ENCODE data around the gene NAA10. TPM values are rescaled to one million over a fixed set of nuclear protein-coding genes. Genes with fewer than 3 reads are reported as not detected.

NAA10 gene
- total RNA-seq, 1 donor from 2014 or later: 168 TPM

DNA sequence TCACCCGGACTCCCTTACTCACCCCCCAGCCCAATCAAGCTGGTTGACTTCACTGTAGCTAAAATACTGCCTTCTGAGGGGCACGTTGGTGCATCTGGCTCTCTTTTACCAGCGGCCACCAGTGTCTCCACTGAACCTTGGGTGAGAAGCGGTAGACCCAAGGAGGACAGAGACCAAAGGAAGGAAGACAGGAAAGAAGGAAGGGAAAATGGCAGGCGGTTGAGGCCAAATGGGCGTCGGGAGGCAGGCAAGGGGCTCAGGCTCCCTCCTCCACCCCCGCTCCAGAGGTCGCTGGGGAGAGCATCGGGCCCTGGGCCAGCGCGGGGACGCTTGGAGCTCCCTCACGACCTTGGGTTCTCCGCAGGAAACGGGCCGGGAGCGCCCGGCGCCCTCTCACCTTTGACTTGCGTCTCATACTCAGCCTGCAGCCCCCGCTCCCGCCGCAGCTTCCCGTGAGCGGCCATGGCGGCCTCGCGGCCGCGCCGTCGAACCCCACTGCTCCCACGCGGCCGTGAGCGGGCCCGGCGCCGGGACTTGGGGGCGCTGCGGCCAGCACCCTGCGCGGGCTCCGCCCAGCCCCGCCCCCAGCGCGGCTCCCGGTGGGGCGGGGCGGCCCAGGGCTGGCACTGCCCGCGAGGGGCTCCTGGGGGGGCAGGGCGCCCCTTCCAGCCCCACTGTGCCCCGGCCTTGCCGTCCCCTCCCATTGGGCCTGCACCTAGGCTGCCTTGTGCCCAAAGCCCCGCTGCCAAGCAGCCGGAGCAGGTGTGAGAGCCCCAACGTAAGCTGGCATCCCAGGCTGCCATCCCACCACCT, 8.9 kb downstream of the NAA10 start, which contains the start of gene ARHGAP4:
ARHGAP4 (minus strand) TSS at position 526 of the 813 bp plus-strand sequence; CDS start at position 464, 62 bp downstream.
- Mint-ChIP-seq H3K27ac (peak within 1 kb of the TSS; percentile 98), H3K9me3 (no peaks in the 10 kb centered on the region), H3K4me1 (peaks cover 30% of the 10 kb centered on the region), H3K27me3 (no peaks in the 10 kb centered on the region), H3K36me3 (ENCODE audit: low read depth) (peaks cover 12% of the 10 kb centered on the region), H3K4me3 (peak within 1 kb of the TSS; percentile 97)
- intact Hi-C loops (cut with micrococcal nuclease): loop anchor here (2.0 to 10.0 kb wide), 5 partner anchors 21 to 971 kb away; partner anchors contain the start of genes ABCD1, BCAP31, IDH3G and SSR4
- peak; percentile 85 for DNase-seq

DNA sequence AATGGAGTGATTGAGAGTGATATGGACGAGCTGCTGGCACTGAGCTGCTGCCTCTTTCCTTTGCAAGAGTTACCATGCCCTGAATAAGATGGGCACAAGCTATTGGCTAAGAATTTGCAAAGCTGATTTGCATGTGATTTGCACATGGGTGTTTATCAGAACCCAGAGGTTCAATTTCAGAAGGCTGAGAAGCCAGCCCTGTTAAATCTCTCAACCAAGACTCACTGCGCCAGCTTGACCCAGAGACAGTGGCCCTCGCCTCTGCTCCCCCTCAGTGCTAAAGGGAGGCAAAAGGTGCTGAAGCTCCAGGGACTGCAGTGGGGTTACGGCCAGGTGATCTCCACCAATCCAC, 9.5 kb downstream of the NAA10 start:
- Mint-ChIP-seq H3K27me3 (no peaks in the 10 kb centered on the region), H3K4me3 (peak overlapping the region; percentile 97), H3K4me1 (peaks cover 28% of the 10 kb centered on the region), H3K36me3 (ENCODE audit: low read depth) (peaks cover 11% of the 10 kb centered on the region), H3K9me3 (no peaks in the 10 kb centered on the region), H3K27ac (peak overlapping the region; percentile 97)
- DNase-seq: no peak
- intact Hi-C loops (cut with micrococcal nuclease): loop anchor here (5.0 to 10.0 kb wide), 3 partner anchors 51 to 971 kb away; partner anchors contain the start of genes ABCD1 and BCAP31

DNA sequence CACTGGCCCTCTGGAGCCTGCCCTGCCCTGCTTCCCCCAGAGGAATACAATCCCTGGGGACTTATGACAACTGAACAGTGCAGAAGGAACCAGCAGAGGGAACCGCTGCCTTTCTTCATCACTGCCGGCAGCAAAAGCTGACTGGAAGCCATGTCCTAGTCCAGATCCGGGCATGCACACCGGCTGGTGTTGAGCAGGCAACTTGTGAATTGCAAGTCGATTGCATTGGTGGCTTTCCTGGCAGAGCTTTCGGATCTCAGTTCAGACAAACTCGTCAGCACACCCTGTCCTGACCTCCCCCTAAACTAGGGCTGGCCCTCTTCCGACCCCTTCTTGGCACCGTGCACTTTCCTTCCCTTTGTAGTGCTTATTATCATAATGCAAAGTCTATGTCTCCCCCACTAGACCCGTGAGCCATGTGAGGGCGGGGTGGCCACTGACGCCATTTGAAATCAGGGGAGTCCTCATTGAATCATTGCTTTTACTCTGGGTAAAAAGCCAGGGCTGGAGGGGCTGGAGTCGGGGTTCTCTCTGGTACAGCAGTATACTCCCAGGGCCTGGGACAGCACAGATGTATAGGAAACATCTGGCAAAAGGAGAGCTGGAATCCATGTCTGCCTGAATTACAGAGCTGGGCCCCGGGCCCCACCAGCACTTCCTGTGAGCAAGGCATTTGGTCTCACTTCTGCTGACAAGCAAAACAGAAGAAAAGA, 10.5 kb downstream of the NAA10 start:
- Mint-ChIP-seq H3K27ac (peak overlapping the region; percentile 97), H3K27me3 (no peaks in the 10 kb centered on the region), H3K36me3 (ENCODE audit: low read depth) (peaks cover 18% of the 10 kb centered on the region), H3K4me1 (peaks cover 31% of the 10 kb centered on the region), H3K4me3 (peak overlapping the region; percentile 97), H3K9me3 (no peaks in the 10 kb centered on the region)
- peak; percentile 74 for DNase-seq
- intact Hi-C loops (cut with micrococcal nuclease): loop anchor here (1.0 to 10.0 kb wide), 3 partner anchors 50 to 970 kb away; partner anchors contain the start of gene PLXNB3

- Mint-ChIP-seq H3K4me1 (peaks cover 25% of the 10 kb centered on the region), H3K27ac (peak overlapping the region; percentile 51), H3K4me3 (peak overlapping the region; percentile 97), H3K9me3 (no peaks in the 10 kb centered on the region), H3K36me3 (ENCODE audit: low read depth) (peaks cover 14% of the 10 kb centered on the region), H3K27me3 (no peaks in the 10 kb centered on the region)
- intact Hi-C loops (cut with micrococcal nuclease): loop anchor here (10.0 kb wide), 2 partner anchors 48 to 968 kb away; no protein-coding TSS in a partner anchor
- DNase-seq: peak; percentile 60
These were observed 11.6 kb downstream of the NAA10 start for GRCh38 chrX:153922932-153923857.

DNA sequence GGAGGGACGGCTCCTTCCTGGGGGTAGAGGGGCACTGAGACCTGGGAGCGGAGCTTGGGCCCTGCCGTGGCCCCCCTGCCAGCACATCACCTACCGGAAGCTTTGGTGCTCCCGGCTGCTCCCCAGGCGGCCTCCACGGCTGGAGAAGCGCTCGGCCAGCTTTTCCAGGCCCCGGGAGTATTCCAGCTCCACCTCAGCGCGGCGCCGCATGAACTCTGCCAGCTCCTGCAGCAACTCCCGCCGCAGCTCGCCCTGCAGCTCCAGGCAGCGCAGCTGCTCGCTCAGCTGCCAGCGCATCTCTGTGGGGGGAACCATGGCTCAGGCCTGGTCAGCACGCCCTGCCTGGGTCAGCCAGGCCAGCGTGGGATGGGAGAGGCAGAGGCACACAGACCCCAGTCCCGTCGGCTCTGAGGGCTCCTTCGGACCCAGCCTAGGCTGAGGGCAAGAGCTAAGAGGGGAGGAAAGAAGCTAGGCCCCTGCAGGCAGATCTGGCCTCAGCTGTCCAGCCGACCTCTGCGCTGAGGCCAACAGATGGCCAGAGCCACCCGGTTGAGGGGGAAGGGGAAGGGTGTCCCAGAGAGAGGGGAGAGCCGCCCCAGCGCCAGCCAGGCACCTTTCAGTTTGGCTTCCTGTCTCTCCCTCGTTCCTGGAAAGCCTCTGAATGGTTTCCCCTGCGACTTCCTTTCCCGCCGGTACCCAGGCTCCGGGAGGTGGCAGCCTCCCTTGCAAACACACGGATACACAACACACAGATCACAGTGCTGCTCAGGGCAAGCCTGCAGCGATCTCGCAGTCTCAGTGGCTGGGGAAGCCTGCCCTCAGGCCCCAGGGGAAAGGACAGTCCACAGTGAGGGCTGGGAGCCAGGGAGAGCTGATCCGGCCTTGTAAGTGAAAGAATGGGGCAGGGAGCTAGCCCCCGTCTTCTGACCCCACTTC, 13.1 kb downstream of the NAA10 start:
- intact Hi-C loops (cut with micrococcal nuclease): loop anchor here (10.0 kb wide), 2 partner anchors 47 to 967 kb away; no protein-coding TSS in a partner anchor
- H3K36me3 Mint-ChIP-seq (ENCODE audit: low read depth): peaks cover 20% of the 10 kb centered on the region

DNA sequence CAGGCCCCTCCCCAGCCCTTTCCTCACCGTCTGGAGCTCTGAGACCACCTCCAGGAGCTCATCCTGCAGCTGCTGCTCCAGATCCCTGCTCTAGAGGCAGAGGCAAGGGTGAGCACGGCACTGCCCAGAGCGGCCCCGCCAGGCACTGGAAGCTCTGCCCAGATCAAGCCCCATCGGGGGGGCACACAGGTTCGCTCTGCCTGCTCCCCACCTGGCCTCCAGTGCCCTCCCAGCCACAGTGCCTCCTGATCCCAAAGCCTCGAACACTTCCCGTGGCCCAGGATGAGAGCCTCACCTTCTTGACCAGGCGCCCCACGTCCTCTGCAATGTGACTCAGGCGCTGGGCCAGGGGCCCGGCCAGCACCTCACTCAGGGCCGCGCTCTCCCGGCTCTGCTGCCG, 13.8 kb downstream of the NAA10 start:
- H3K27me3 Mint-ChIP-seq: no peaks in the 10 kb centered on the region
- intact Hi-C loops (cut with micrococcal nuclease): loop anchor here (10.0 kb wide), 2 partner anchors 46 to 966 kb away; no protein-coding TSS in a partner anchor
- H3K4me3 Mint-ChIP-seq: no peak overlapping the region
- no peaks in the 10 kb centered on the region for H3K9me3 Mint-ChIP-seq
- no peak overlapping the region for H3K27ac Mint-ChIP-seq
- no peak for DNase-seq
- peaks cover 25% of the 10 kb centered on the region for H3K36me3 Mint-ChIP-seq (ENCODE audit: low read depth)
- peaks cover 23% of the 10 kb centered on the region for H3K4me1 Mint-ChIP-seq

More for the DNA sequence above, 13.1 kb downstream of the NAA10 start:
- Mint-ChIP-seq H3K4me1 (peaks cover 21% of the 10 kb centered on the region), H3K27me3 (no peaks in the 10 kb centered on the region), H3K4me3 (peak overlapping the region; percentile 97), H3K9me3 (no peaks in the 10 kb centered on the region), H3K27ac (peak overlapping the region; percentile 65)
- peak; percentile 72 for DNase-seq

- H3K4me3 Mint-ChIP-seq: no peak overlapping the region
- peaks cover 28% of the 10 kb centered on the region for H3K36me3 Mint-ChIP-seq (ENCODE audit: low read depth)
- no peaks in the 10 kb centered on the region for H3K9me3 Mint-ChIP-seq
- no peaks in the 10 kb centered on the region for H3K27me3 Mint-ChIP-seq
- intact Hi-C loops (cut with micrococcal nuclease): loop anchor here (10.0 kb wide), 2 partner anchors 46 to 966 kb away; no protein-coding TSS in a partner anchor
- no peak overlapping the region for H3K27ac Mint-ChIP-seq
- DNase-seq: no peak
- H3K4me1 Mint-ChIP-seq: peaks cover 21% of the 10 kb centered on the region
These were observed 14.3 kb downstream of the NAA10 start for GRCh38 chrX:153920546-153920945.

DNA sequence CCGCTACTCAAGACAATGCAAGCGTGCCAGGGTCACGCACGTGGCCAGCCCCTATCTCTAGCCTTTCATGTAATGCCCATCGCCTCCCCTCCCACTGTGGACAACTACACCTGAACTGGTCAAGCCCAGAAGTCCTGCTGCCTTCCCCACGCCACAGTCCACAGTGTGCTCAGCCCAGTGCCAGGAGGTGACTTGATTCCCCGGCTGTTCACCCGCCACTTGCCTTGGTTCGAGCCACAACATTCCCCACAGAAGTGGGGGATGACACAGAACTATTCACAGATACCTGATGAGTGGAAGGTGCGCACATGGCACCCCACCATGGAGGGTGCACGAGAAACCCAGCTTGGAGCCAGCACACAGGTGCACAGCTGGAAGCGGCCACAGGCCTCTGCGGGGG, 15.6 kb downstream of the NAA10 start:
- Mint-ChIP-seq H3K4me1 (peaks cover 19% of the 10 kb centered on the region), H3K36me3 (ENCODE audit: low read depth) (peaks cover 31% of the 10 kb centered on the region), H3K4me3 (no peak overlapping the region), H3K27ac (no peak overlapping the region), H3K9me3 (no peaks in the 10 kb centered on the region), H3K27me3 (no peaks in the 10 kb centered on the region)
- intact Hi-C loops (cut with micrococcal nuclease): no loop called here
- no peak for DNase-seq

DNA sequence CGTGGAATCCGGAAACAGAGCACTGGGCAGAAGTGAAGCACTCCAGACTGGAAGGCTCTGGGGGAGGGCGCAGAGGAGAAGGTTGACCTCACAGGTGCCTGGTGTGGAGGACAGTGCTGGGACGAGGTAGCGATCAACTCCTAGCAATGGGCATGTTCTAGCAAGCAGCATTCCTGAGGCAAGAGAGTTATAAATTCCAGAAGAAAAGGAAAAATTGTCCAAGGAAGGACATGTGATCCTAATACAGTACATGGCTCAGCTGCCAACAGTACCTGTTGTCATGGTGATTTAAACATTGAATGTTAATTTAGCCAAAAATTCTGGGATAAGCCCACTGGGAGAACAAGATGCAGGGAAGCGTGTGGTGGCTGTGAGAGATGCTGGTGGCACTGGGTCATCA, 17.0 kb downstream of the NAA10 start:
- no peak for DNase-seq
- no peak overlapping the region for H3K4me3 Mint-ChIP-seq

GRCh38 chrX:153913701-153914100, 21.1 kb downstream of the NAA10 start:
- H3K27me3 Mint-ChIP-seq: no peaks in the 10 kb centered on the region
- H3K9me3 Mint-ChIP-seq: no peaks in the 10 kb centered on the region
- no peak overlapping the region for H3K4me3 Mint-ChIP-seq
- peaks cover 2% of the 10 kb centered on the region for H3K4me1 Mint-ChIP-seq
- H3K27ac Mint-ChIP-seq: no peak overlapping the region
- no peak for DNase-seq
- peaks cover 33% of the 10 kb centered on the region for H3K36me3 Mint-ChIP-seq (ENCODE audit: low read depth)
- intact Hi-C loops (cut with micrococcal nuclease): no loop called here

More for the DNA sequence above, 17.0 kb downstream of the NAA10 start:
- Mint-ChIP-seq H3K36me3 (ENCODE audit: low read depth) (peaks cover 31% of the 10 kb centered on the region), H3K27ac (no peak overlapping the region), H3K4me1 (peaks cover 15% of the 10 kb centered on the region), H3K27me3 (no peaks in the 10 kb centered on the region), H3K9me3 (no peaks in the 10 kb centered on the region)
- intact Hi-C loops (cut with micrococcal nuclease): no loop called here

DNA sequence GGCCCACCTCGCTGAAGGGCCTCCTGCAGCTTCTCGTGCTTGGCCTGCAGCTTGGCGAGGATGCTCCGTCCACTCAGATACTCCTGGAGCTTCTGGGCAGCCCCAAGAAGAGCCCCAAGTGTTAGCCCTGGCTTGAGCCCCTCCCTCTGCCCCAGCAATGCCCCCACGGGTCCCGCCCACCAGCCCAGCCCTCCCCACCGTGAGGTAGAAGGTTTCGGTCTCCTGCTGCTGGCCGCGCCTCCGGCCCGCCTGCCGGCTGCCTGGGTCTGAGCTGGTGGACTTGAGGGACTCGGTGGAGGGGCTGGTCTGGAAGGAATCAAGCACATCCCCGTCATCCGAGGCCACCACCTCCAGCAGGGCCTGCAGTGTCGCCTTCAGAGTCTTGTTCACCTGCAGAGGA, 21.6 kb downstream of the NAA10 start:
- intact Hi-C loops (cut with micrococcal nuclease): no loop called here
- Mint-ChIP-seq H3K27ac (no peak overlapping the region), H3K27me3 (no peaks in the 10 kb centered on the region), H3K36me3 (ENCODE audit: low read depth) (peaks cover 33% of the 10 kb centered on the region), H3K4me3 (no peak overlapping the region), H3K9me3 (no peaks in the 10 kb centered on the region), H3K4me1 (peaks cover 2% of the 10 kb centered on the region)
- no peak for DNase-seq

DNA sequence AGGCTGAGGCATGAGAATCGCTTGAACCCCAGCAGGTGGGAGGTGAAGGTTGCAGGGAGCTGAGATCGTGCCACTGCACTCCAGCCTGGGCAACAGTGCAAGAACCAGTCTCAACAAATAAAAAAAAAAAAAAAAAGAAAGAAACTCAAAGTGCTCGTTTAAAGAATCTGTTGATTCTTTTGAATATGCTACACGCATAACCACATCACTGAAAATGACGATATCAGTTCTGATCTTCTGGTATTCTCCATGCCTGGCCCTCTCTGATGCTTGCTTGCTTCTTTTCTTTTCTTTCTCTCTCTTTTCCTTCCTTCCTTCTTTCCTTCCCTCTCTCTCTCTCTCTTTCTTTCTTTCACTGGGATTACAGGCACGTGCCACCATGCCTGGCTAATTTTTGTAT, 23.0 kb downstream of the NAA10 start:
- H3K36me3 Mint-ChIP-seq (ENCODE audit: low read depth): peaks cover 30% of the 10 kb centered on the region
- H3K4me3 Mint-ChIP-seq: no peak overlapping the region
- no peaks in the 10 kb centered on the region for H3K9me3 Mint-ChIP-seq
- intact Hi-C loops (cut with micrococcal nuclease): no loop called here
- no peaks in the 10 kb centered on the region for H3K27me3 Mint-ChIP-seq
- H3K4me1 Mint-ChIP-seq: peaks cover 2% of the 10 kb centered on the region
- no peak for DNase-seq
- no peak overlapping the region for H3K27ac Mint-ChIP-seq

Data from activated CD4-positive, alpha-beta T cell treated with anti-CD3 and anti-CD28 coated beads, Interleukin-2, amount 10 ng/mL, durations not matched to agents 24 days and 14 days (primary cell).